Activated T-helper 1 cell treated with anti-CD3 and anti-CD28 coated beads, Interleukin-2, amount 50 U/mL, for 16 hours (primary cell): ENCODE data around the gene VWA5A.
"Not testable (repeated sequence)": the region's sequence is repeated elsewhere in the genome, so short reads cannot be mapped to it uniquely, and the experiment has no call there.

Experiments
- DNase-seq, 2 donors: peaks; one replicate each; pipeline ENCODE4 v3.0.0-alpha.2; 2020; ENCODE audit warnings: low read depth in 1 of 2, low spot score in 1 of 2

VWA5A gene

GRCh38 chr11:124168796-124169195 is 53.5 kb downstream of the VWA5A start:
- DNase-seq, result no peak

DNA sequence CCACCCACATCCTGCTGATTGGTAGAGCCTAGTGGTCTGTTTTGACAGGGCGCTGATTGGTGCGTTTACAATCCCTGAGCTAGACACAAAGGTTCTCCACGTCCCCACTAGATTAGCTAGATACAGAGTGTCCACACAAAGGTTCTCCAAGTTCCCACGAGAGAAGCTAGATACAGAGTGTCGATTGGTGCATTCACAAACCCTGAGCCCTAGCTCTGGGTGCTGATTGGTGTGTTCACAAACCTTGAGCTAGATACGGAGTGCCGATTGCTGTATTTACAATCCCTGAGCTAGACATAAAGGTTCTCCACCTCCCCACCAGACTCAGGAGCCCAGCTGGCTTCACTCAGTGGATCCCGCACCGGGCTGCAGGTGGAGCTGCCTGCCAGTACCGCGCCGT is 55.1 kb downstream of the VWA5A start:
- DNase-seq, result not testable (repeated sequence)

- DNase-seq, result no peak
Observed at GRCh38 chr11:124170801-124171586, 55.7 kb downstream of the VWA5A start.

GRCh38 chr11:124172101-124172500 is 56.9 kb downstream of the VWA5A start:
- no peak for DNase-seq

DNA sequence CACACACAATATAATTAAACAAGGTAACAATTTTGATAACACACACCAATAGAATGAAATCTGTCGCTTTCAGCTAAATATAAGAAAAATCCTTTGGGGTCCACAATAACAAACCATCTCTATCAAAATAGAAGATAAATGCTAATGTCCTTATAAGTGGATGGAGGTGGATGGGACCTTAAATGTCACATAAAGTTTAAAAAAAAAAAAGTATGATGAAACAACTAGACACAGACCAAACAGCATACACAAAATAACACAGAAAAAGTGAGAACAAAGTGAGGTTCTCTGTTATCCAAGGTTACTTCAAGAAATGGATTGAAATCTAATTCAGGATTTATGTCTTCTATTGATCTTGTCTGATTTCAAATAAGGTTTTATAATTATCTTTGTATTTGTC is 57.3 kb downstream of the VWA5A start:
- DNase-seq, result no peak

- DNase-seq, result no peak
Observed at GRCh38 chr11:124174001-124174583, 58.8 kb downstream of the VWA5A start.

- no peak for DNase-seq
Observed at GRCh38 chr11:124176925-124177715, 61.9 kb downstream of the VWA5A start.

GRCh38 chr11:124179310-124179709 is 64.1 kb downstream of the VWA5A start:
- no peak for DNase-seq

DNA sequence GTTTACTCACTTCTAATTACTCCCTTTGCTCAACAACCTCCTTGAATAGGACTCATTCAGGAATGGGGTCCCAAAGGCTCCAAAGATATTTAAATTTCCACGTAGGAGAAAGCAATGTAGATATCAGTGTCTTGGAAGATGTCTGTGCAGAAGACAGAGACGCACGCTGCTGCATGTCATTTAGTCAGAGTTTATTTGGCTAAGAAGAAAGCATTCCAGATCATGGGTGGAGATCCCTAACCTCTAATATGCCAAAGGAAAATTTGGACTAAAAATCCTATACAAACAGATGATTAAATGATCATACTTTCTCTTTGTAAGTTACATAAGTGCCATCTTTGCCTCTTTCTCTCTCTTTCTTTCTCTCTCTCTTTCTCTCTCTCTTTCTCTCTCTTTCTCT is 67.8 kb downstream of the VWA5A start, which contains the start of gene OR10D3:
Gene OR10D3 (plus strand): TSS at position 278 of the 400 bp plus-strand sequence. CDS start 1,925 bp downstream, outside the sequence.
- no peak for DNase-seq

DNA sequence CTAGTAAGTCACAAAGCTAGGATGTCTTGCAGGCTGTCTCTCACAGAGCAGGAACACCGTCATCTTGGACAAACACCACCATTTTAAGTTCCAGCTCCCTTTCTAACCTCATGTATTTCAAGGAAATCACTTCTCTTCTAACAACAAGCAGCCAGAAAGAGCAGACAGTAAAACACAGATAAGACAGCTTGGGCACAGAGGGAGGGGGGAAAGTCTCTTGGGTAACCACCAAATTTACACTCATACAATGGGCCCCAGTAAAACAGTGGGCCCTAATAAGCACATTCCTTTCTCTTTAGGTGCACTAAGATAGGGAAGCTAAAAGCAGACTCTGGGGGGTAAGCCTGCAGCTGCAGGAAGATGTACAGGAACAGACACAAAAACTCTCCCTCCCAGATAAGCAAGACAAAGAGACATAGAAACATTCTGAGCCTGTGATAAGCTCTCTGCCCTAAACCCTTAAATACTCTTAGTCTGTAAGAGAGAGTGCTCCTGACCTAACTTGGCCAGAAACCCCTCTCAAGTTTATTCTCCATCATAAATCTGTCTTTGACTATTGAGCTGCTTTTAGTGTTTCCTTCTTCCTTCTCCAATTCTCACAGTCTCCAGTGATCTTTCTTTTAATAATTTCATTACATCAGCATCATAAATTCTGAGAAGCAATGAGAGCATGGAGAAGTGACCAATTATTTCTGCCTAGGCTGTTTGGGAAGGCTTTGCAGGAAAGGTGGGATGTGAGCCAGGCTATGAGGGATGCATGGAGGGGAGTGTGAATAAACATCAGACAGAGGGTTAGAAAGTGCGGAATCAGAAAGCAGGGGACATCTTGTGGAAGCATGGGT is 75.3 kb downstream of the VWA5A start:
- DNase-seq, result no peak

GRCh38 chr11:124193221-124194010 is 78.2 kb downstream of the VWA5A start:
- DNase-seq, result no peak

GRCh38 chr11:124194293-124195188 is 79.3 kb downstream of the VWA5A start:
- DNase-seq, result no peak

DNA sequence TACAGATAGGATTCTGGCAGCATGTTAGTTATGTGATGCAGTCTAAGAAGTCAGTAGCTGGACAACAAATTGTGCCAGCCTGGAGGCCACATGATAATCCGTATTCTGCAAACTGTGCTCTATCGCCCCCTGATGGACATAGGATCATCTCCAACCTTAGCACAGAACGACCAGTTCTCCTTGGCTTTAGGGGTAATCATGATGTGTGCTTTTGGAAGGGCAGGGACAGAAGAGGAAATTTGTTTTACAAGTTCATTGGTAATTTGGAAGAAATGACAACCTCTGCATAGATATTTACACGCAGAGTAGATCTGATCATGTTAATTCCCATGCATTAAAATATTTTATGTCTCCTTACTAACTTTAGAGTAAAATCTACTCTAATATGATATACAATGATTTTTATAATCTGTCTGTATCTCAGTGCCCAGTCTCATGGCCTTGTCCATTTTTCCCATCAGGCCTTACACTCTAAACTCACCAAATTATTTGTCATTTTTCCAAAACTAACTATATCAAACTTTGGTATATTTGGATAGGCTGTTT is 80.0 kb downstream of the VWA5A start:
- DNase-seq, result peak in 1 of 2 donors; percentile 3
